Trophoblast cell (in vitro differentiated cells and primary cell): Measurements from ENCODE around the gene SAMD14.

ENCODE experiments used
- DNase-seq, 2 donors: peaks; one replicate each; pipeline ENCODE4 v3.0.0-alpha.2; 2016
- H2AFZ ChIP-seq: 2 replicates; pipeline ENCODE4 v1.6.1; 2013; ENCODE audit warnings: low read length, moderate library complexity, mild to moderate bottlenecking; ENCODE audit not compliant: insufficient read depth, poor library complexity
- H2AK5ac ChIP-seq: 2 replicates; pipeline ENCODE4 v1.6.1; 2013; ENCODE audit warnings: mild to moderate bottlenecking, low read length
- H2BK120ac ChIP-seq: 2 replicates; pipeline ENCODE4 v1.6.1; 2013; ENCODE audit warnings: low read length, mild to moderate bottlenecking, moderate library complexity; ENCODE audit not compliant: insufficient read depth, poor library complexity
- H2BK12ac ChIP-seq: 2 replicates; pipeline ENCODE4 v1.6.1; 2013; ENCODE audit warnings: mild to moderate bottlenecking, low read length, moderate library complexity
- H2BK5ac ChIP-seq: 2 replicates; pipeline ENCODE4 v1.6.1; 2013; ENCODE audit warnings: low read length, low read depth, moderate library complexity, mild to moderate bottlenecking; ENCODE audit not compliant: poor library complexity
- H3K14ac ChIP-seq: 2 replicates; pipeline ENCODE4 v1.6.1; 2013; ENCODE audit warnings: mild to moderate bottlenecking, low read length
- H3K18ac ChIP-seq: 2 replicates; pipeline ENCODE4 v1.6.1; 2013; ENCODE audit warnings: mild to moderate bottlenecking, low read length
- H3K23ac ChIP-seq: 2 replicates; pipeline ENCODE4 v1.6.1; 2013; ENCODE audit warnings: low read length
- H3K27ac ChIP-seq: 2 replicates; pipeline ENCODE4 v1.5.1; 2013; ENCODE audit warnings: low read depth, mild to moderate bottlenecking, inconsistent platforms, low read length, moderate library complexity
- H3K27me3 ChIP-seq: 2 replicates; pipeline ENCODE4 v1.6.1; 2013; ENCODE audit warnings: inconsistent platforms, mild to moderate bottlenecking, low read length, moderate library complexity; ENCODE audit not compliant: insufficient read depth
- H3K36me3 ChIP-seq, 2 experiments: 1 replicate in 1 of 2; 2 replicates in 1 of 2; pipeline ENCODE4 v1.6.1; 2013; ENCODE audit warnings: low read length in 2 of 2, mild to moderate bottlenecking in 2 of 2, moderate library complexity in 1 of 2; ENCODE audit not compliant: insufficient read depth in 2 of 2, control insufficient read depth in 1 of 2
- H3K4ac ChIP-seq: 2 replicates; pipeline ENCODE4 v1.6.1; 2013; ENCODE audit warnings: low read depth, mild to moderate bottlenecking, low read length, moderate library complexity
- H3K4me1 ChIP-seq, 2 experiments: 1 replicate in 1 of 2; 2 replicates in 1 of 2; pipeline ENCODE4 v1.6.1; 2013; ENCODE audit warnings: low read length in 2 of 2, mild to moderate bottlenecking in 2 of 2, moderate library complexity in 1 of 2; ENCODE audit not compliant: insufficient read depth in 2 of 2, control insufficient read depth in 1 of 2
- H3K4me2 ChIP-seq: 2 replicates; pipeline ENCODE4 v1.6.1; 2013; ENCODE audit warnings: inconsistent platforms, mild to moderate bottlenecking, low read length, moderate library complexity
- H3K4me3 ChIP-seq: 2 replicates; pipeline ENCODE4 v1.5.1; 2013; ENCODE audit warnings: mild to moderate bottlenecking, low read depth, low read length, inconsistent platforms
- H3K79me1 ChIP-seq: one replicate; pipeline ENCODE4 v1.6.1; 2013; ENCODE audit warnings: low read length
- H3K79me2 ChIP-seq: 2 replicates; pipeline ENCODE4 v1.6.1; 2013; ENCODE audit warnings: low read length, mild to moderate bottlenecking; ENCODE audit not compliant: control insufficient read depth, insufficient read depth, poor library complexity
- H3K9ac ChIP-seq: 2 replicates; pipeline ENCODE4 v1.6.1; 2013; ENCODE audit warnings: mild to moderate bottlenecking, low read length
- H3K9me3 ChIP-seq: 2 replicates; pipeline ENCODE4 v1.6.1; 2013; ENCODE audit warnings: low read depth, mild to moderate bottlenecking, control low read depth, inconsistent platforms, low read length; ENCODE audit not compliant: insufficient read depth
- H4K12ac ChIP-seq: 2 replicates; pipeline ENCODE4 v1.6.1; 2013; ENCODE audit warnings: low read depth, mild to moderate bottlenecking, low read length, moderate library complexity
- H4K8ac ChIP-seq: 2 replicates; pipeline ENCODE4 v1.6.1; 2013; ENCODE audit warnings: low read depth, mild to moderate bottlenecking, low read length, moderate library complexity
- H4K91ac ChIP-seq: one replicate; pipeline ENCODE4 v1.6.1; 2013; ENCODE audit warnings: low read depth, mild to moderate bottlenecking, low read length, moderate library complexity
- WGBS: extraction: QIAGEN DNeasy Blood & Tissue Kit; methylation state at CpG from one replicate; pipeline ENCODE4 v1.1.7; 2013; ENCODE audit warnings: missing lambda C conversion rate; ENCODE audit not compliant: insufficient read length, insufficient coverage; ENCODE audit errors: extremely low coverage; 5-methylcytosine and 5-hydroxymethylcytosine counted together

Gene SAMD14

GRCh38 chr17:50164697-50164988, 34.7 kb upstream of the SAMD14 start:
- Histone ChIP-seq H3K79me2 (no peaks in the 10 kb centered on the region), H3K79me1 (no peaks in the 10 kb centered on the region), H4K91ac (no peak overlapping the region), H3K23ac (no peak overlapping the region), H3K27ac (no peak overlapping the region), H4K12ac (no peak overlapping the region), H3K4me3 (no peak overlapping the region), H2BK12ac (no peak overlapping the region), H3K4me1 (peaks cover 0 to 8% of the 10 kb centered on the region in 2 experiments), H3K14ac (no peak overlapping the region), H3K9me3 (no peaks in the 10 kb centered on the region), H2AK5ac (no peak overlapping the region), H3K4ac (no peak overlapping the region), H2AFZ (no peak overlapping the region), H3K27me3 (no peaks in the 10 kb centered on the region), H3K18ac (no peak overlapping the region), H3K4me2 (no peak overlapping the region), H3K36me3 (no peaks in the 10 kb centered on the region), H2BK120ac (no peak overlapping the region), H4K8ac (no peak overlapping the region), H2BK5ac (no peak overlapping the region), H3K9ac (no peak overlapping the region)
- WGBS: no CpG with 5 or more reads among the region's 2 CpGs
- no peak for DNase-seq

GRCh38 chr17:50163843-50164696, 34.1 kb upstream of the SAMD14 start:
- Histone ChIP-seq H3K4me2 (no peak overlapping the region), H3K4ac (no peak overlapping the region), H4K8ac (no peak overlapping the region), H3K36me3 (no peaks in the 10 kb centered on the region), H3K27ac (no peak overlapping the region), H3K9me3 (no peaks in the 10 kb centered on the region), H3K79me2 (no peaks in the 10 kb centered on the region), H3K14ac (no peak overlapping the region), H2AFZ (no peak overlapping the region), H4K91ac (no peak overlapping the region), H3K23ac (no peak overlapping the region), H3K79me1 (no peaks in the 10 kb centered on the region), H3K27me3 (no peaks in the 10 kb centered on the region), H3K18ac (no peak overlapping the region), H3K9ac (no peak overlapping the region), H2BK5ac (no peak overlapping the region), H2BK12ac (no peak overlapping the region), H3K4me3 (no peak overlapping the region), H3K4me1 (peaks cover 0 to 8% of the 10 kb centered on the region in 2 experiments), H4K12ac (no peak overlapping the region), H2AK5ac (no peak overlapping the region), H2BK120ac (no peak overlapping the region)
- peak in 1 of 2 donors; percentile 28 for DNase-seq
- no CpG with 5 or more reads among the region's 11 CpGs for WGBS

GRCh38 chr17:50162466-50163254, 32.7 kb upstream of the SAMD14 start:
- DNase-seq: no peak
- Histone ChIP-seq H3K27me3 (peaks cover 2% of the 10 kb centered on the region), H3K18ac (no peak overlapping the region), H4K8ac (no peak overlapping the region), H3K9ac (no peak overlapping the region), H3K4me1 (peaks cover 0 to 8% of the 10 kb centered on the region in 2 experiments), H3K27ac (no peak overlapping the region), H2BK120ac (no peak overlapping the region), H3K79me2 (no peaks in the 10 kb centered on the region), H3K4me3 (no peak overlapping the region), H3K4me2 (no peak overlapping the region), H2AK5ac (no peak overlapping the region), H2AFZ (no peak overlapping the region), H3K4ac (no peak overlapping the region), H4K91ac (no peak overlapping the region), H3K23ac (no peak overlapping the region), H3K14ac (no peak overlapping the region), H4K12ac (no peak overlapping the region), H3K9me3 (no peaks in the 10 kb centered on the region), H3K79me1 (no peaks in the 10 kb centered on the region), H2BK5ac (no peak overlapping the region), H3K36me3 (no peaks in the 10 kb centered on the region), H2BK12ac (no peak overlapping the region)
- WGBS: no CpG with 5 or more reads among the region's 8 CpGs

GRCh38 chr17:50161911-50162288, 31.9 kb upstream of the SAMD14 start:
- Histone ChIP-seq H4K12ac (no peak overlapping the region), H3K23ac (no peak overlapping the region)
- WGBS: no CpG with 5 or more reads among the region's 16 CpGs

More at GRCh38 chr17:50161911-50162288, 31.9 kb upstream of the SAMD14 start:
- no peak overlapping the region for H2BK12ac ChIP-seq
- no peak overlapping the region for H2AFZ ChIP-seq
- H3K27me3 ChIP-seq: peaks cover 2% of the 10 kb centered on the region
- H4K91ac ChIP-seq: no peak overlapping the region
- no peak overlapping the region for H2BK5ac ChIP-seq
- no peaks in the 10 kb centered on the region for H3K79me1 ChIP-seq
- H3K4ac ChIP-seq: no peak overlapping the region
- H3K18ac ChIP-seq: no peak overlapping the region
- peak overlapping the region; percentile 12 for H2AK5ac ChIP-seq
- no peaks in the 10 kb centered on the region for H3K9me3 ChIP-seq
- peak overlapping the region; percentile 11 for H4K8ac ChIP-seq
- H3K14ac ChIP-seq: no peak overlapping the region
- H3K36me3 ChIP-seq: no peaks in the 10 kb centered on the region
- H2BK120ac ChIP-seq: no peak overlapping the region
- peak overlapping the region; percentile 36 for H3K4me2 ChIP-seq
- no peak for DNase-seq
- H3K4me1 ChIP-seq: peaks cover 0 to 8% of the 10 kb centered on the region in 2 experiments
- no peaks in the 10 kb centered on the region for H3K79me2 ChIP-seq
- H3K4me3 ChIP-seq: no peak overlapping the region
- no peak overlapping the region for H3K27ac ChIP-seq
- no peak overlapping the region for H3K9ac ChIP-seq
